ENCODE measurements around the gene CCDC177.
"Not testable (repeated sequence)": the region's sequence is repeated elsewhere in the genome, so short reads cannot be mapped to it uniquely, and the experiment has no call there.

CCDC177 gene

DNA sequence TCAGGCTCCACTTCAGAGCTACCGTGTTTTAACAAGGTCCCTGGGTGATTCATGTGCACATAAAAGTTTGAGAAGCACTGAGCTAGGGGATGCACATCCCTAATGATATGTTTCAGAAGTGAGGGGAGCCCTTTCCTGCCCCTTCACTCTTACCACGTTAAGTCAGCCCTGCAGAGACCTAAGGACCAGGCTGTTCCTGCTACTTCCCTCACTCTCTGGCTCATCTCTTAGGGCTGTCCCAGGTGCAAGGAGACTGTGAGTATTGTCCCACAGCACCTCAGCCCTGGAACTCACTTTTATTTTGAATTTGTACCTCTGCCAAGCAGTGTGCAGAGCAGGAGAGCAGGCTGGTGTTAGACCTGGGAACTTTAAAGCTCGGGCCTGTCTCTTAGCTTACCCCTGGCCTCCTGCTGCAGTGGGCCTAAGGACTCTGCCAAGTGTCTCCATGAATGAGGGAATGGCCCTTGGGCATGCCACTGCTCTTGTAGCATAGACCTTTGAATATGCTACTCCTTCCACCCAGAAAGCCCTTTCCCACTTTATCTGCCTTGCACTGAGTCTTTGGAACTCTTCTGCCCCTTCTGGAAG lies 25.7 kb upstream of the CCDC177 start:
- no peaks in the 10 kb centered on the region for H3K27me3 ChIP-seq (ENCODE audit: control insufficient read depth in 2 of 2, insufficient read depth in 2 of 2, low read length in 2 of 2)
- H3K27ac ChIP-seq (ENCODE audit: low read depth in 2 of 2, low read length in 2 of 2): no peak overlapping the region
- H3K4me1 ChIP-seq (ENCODE audit: control insufficient read depth in 2 of 2, insufficient read depth in 2 of 2, low read length in 2 of 2): peaks cover 2% of the 10 kb centered on the region in 2 donors
- H3K9ac ChIP-seq (ENCODE audit: low read depth in 1 of 2, low read length in 2 of 2): no peak overlapping the region
- H3K4me3 ChIP-seq (ENCODE audit: low read length in 2 of 2): no peak overlapping the region
- H3K36me3 ChIP-seq (ENCODE audit: control insufficient read depth in 2 of 2, insufficient read depth in 2 of 2, low read length in 2 of 2): no peaks in the 10 kb centered on the region
- no peaks in the 10 kb centered on the region for H3K9me3 ChIP-seq (ENCODE audit: control insufficient read depth in 2 of 2, low read length in 2 of 2)

GRCh38 chr14:69599431-69599830 lies 24.8 kb upstream of the CCDC177 start:
- H3K4me3 ChIP-seq (ENCODE audit: low read length in 2 of 2); H3K9ac ChIP-seq (ENCODE audit: low read depth in 1 of 2, low read length in 2 of 2); H3K4me1 ChIP-seq (ENCODE audit: control insufficient read depth in 2 of 2, insufficient read depth in 2 of 2, low read length in 2 of 2); H3K9me3 ChIP-seq (ENCODE audit: control insufficient read depth in 2 of 2, low read length in 2 of 2); H3K36me3 ChIP-seq (ENCODE audit: control insufficient read depth in 2 of 2, insufficient read depth in 2 of 2, low read length in 2 of 2); H3K27ac ChIP-seq (ENCODE audit: low read depth in 2 of 2, low read length in 2 of 2); H3K27me3 ChIP-seq (ENCODE audit: control insufficient read depth in 2 of 2, insufficient read depth in 2 of 2, low read length in 2 of 2): not testable (repeated sequence)

DNA sequence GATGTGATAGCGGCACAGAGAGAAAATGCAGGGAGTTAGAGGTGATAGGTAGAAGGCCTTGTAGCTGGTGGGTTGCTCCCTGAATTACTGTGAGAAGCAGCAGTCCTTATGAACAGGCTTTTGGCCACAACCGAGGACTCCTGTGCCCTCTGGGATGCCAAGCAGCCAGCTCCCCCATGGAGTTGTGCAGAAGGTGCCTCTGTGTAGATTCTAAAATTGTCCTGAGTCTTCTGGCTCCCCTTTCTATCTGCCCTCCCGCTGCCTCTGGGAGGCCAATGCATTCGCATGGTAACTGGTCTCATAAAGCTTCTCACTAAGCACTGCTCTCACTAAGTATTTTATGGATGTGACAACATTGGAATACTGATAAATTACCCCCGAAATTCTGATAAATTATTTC lies 20.7 kb upstream of the CCDC177 start:
- H3K4me3 ChIP-seq (ENCODE audit: low read length in 2 of 2): no peak overlapping the region
- H3K9me3 ChIP-seq (ENCODE audit: control insufficient read depth in 2 of 2, low read length in 2 of 2): no peaks in the 10 kb centered on the region
- no peak overlapping the region for H3K9ac ChIP-seq (ENCODE audit: low read depth in 1 of 2, low read length in 2 of 2)
- no peak overlapping the region for H3K27ac ChIP-seq (ENCODE audit: low read depth in 2 of 2, low read length in 2 of 2)
- H3K36me3 ChIP-seq (ENCODE audit: control insufficient read depth in 2 of 2, insufficient read depth in 2 of 2, low read length in 2 of 2): no peaks in the 10 kb centered on the region
- no peaks in the 10 kb centered on the region for H3K27me3 ChIP-seq (ENCODE audit: control insufficient read depth in 2 of 2, insufficient read depth in 2 of 2, low read length in 2 of 2)
- H3K4me1 ChIP-seq (ENCODE audit: control insufficient read depth in 2 of 2, insufficient read depth in 2 of 2, low read length in 2 of 2): no peaks in the 10 kb centered on the region

- no peaks in the 10 kb centered on the region for H3K4me1 ChIP-seq (ENCODE audit: control insufficient read depth in 2 of 2, insufficient read depth in 2 of 2, low read length in 2 of 2)
- no peak overlapping the region for H3K9ac ChIP-seq (ENCODE audit: low read depth in 1 of 2, low read length in 2 of 2)
- H3K27ac ChIP-seq (ENCODE audit: low read depth in 2 of 2, low read length in 2 of 2): no peak overlapping the region
- no peaks in the 10 kb centered on the region for H3K36me3 ChIP-seq (ENCODE audit: control insufficient read depth in 2 of 2, insufficient read depth in 2 of 2, low read length in 2 of 2)
- H3K9me3 ChIP-seq (ENCODE audit: control insufficient read depth in 2 of 2, low read length in 2 of 2): no peaks in the 10 kb centered on the region
- no peak overlapping the region for H3K4me3 ChIP-seq (ENCODE audit: low read length in 2 of 2)
- H3K27me3 ChIP-seq (ENCODE audit: control insufficient read depth in 2 of 2, insufficient read depth in 2 of 2, low read length in 2 of 2): no peaks in the 10 kb centered on the region
Observed at GRCh38 chr14:69594846-69595245, 20.2 kb upstream of the CCDC177 start.

DNA sequence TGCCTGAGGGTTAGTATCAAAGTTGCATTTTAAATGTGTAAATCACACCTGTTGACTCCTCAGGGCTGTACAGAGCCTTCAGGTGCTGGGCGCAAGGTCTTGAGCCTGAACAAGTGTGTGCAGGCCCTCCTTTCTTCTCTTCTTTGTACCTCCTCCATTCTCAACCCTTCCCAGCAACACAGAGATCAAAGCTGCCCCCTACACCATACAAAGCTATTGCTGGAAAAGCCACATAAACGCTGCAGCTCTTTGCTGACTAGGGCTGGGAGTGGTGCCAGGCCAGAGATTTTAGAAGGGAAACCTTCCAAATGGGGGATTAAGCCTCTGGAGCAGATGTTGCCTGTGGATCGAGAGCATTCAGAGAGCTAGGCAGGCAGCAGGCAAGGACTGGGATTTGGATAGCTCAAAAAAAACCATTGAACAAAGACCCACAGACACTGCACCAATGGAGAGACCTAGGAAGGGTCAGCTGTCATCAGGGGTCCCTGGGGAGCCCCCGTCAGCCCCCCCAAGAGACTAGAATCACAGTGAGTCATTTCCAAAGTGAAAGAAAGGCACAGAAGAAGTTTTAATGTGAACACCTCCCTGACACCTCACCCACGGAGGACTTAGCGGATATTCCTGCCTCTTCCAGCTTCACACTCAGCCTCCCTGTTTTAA lies 18.5 kb upstream of the CCDC177 start:
- H3K9ac ChIP-seq (ENCODE audit: low read depth in 1 of 2, low read length in 2 of 2): no peak overlapping the region
- no peaks in the 10 kb centered on the region for H3K4me1 ChIP-seq (ENCODE audit: control insufficient read depth in 2 of 2, insufficient read depth in 2 of 2, low read length in 2 of 2)
- no peak overlapping the region for H3K4me3 ChIP-seq (ENCODE audit: low read length in 2 of 2)
- no peak overlapping the region for H3K27ac ChIP-seq (ENCODE audit: low read depth in 2 of 2, low read length in 2 of 2)
- no peaks in the 10 kb centered on the region for H3K9me3 ChIP-seq (ENCODE audit: control insufficient read depth in 2 of 2, low read length in 2 of 2)
- no peaks in the 10 kb centered on the region for H3K36me3 ChIP-seq (ENCODE audit: control insufficient read depth in 2 of 2, insufficient read depth in 2 of 2, low read length in 2 of 2)
- H3K27me3 ChIP-seq (ENCODE audit: control insufficient read depth in 2 of 2, insufficient read depth in 2 of 2, low read length in 2 of 2): no peaks in the 10 kb centered on the region

DNA sequence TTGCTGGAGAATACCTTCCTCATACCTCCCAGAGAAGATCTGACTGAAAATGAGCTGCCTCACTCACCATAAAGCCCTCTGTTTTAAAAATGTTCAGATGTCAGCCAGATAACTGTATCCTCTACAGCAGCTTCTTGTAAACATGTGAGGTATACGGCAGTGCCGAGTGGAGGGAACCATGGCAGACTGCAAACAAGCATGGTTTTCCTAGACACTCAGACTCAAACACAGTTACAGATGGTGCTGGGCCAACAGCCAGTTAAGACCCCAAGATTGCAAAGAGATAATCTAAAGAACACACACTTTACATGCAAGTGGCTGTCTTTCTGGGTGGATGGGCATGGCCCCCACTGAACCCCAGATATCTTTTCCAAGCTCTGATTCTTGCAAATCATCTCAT lies 16.6 kb upstream of the CCDC177 start:
- Histone ChIP-seq H3K36me3 (ENCODE audit: control insufficient read depth in 2 of 2, insufficient read depth in 2 of 2, low read length in 2 of 2) (no peaks in the 10 kb centered on the region), H3K4me3 (ENCODE audit: low read length in 2 of 2) (no peak overlapping the region), H3K9ac (ENCODE audit: low read depth in 1 of 2, low read length in 2 of 2) (no peak overlapping the region), H3K27me3 (ENCODE audit: control insufficient read depth in 2 of 2, insufficient read depth in 2 of 2, low read length in 2 of 2) (no peaks in the 10 kb centered on the region), H3K27ac (ENCODE audit: low read depth in 2 of 2, low read length in 2 of 2) (no peak overlapping the region), H3K4me1 (ENCODE audit: control insufficient read depth in 2 of 2, insufficient read depth in 2 of 2, low read length in 2 of 2) (peaks cover 3 to 14% of the 10 kb centered on the region in 2 donors), H3K9me3 (ENCODE audit: control insufficient read depth in 2 of 2, low read length in 2 of 2) (no peaks in the 10 kb centered on the region)

GRCh38 chr14:69587389-69587788 lies 12.7 kb upstream of the CCDC177 start:
- Histone ChIP-seq H3K27me3 (ENCODE audit: control insufficient read depth in 2 of 2, insufficient read depth in 2 of 2, low read length in 2 of 2) (no peaks in the 10 kb centered on the region), H3K9ac (ENCODE audit: low read depth in 1 of 2, low read length in 2 of 2) (no peak overlapping the region), H3K4me1 (ENCODE audit: control insufficient read depth in 2 of 2, insufficient read depth in 2 of 2, low read length in 2 of 2) (peaks cover 3 to 14% of the 10 kb centered on the region in 2 donors), H3K27ac (ENCODE audit: low read depth in 2 of 2, low read length in 2 of 2) (peak overlapping the region; percentile 57 to 70), H3K9me3 (ENCODE audit: control insufficient read depth in 2 of 2, low read length in 2 of 2) (no peaks in the 10 kb centered on the region), H3K4me3 (ENCODE audit: low read length in 2 of 2) (peak overlapping the region in 1 of 2 donors; percentile 23), H3K36me3 (ENCODE audit: control insufficient read depth in 2 of 2, insufficient read depth in 2 of 2, low read length in 2 of 2) (no peaks in the 10 kb centered on the region)

GRCh38 chr14:69586404-69586803 lies 11.7 kb upstream of the CCDC177 start:
- Histone ChIP-seq H3K27ac (ENCODE audit: low read depth in 2 of 2, low read length in 2 of 2) (peak overlapping the region in 1 of 2 donors; percentile 70), H3K27me3 (ENCODE audit: control insufficient read depth in 2 of 2, insufficient read depth in 2 of 2, low read length in 2 of 2) (no peaks in the 10 kb centered on the region), H3K9ac (ENCODE audit: low read depth in 1 of 2, low read length in 2 of 2) (no peak overlapping the region), H3K36me3 (ENCODE audit: control insufficient read depth in 2 of 2, insufficient read depth in 2 of 2, low read length in 2 of 2) (no peaks in the 10 kb centered on the region), H3K4me3 (ENCODE audit: low read length in 2 of 2) (no peak overlapping the region), H3K9me3 (ENCODE audit: control insufficient read depth in 2 of 2, low read length in 2 of 2) (no peaks in the 10 kb centered on the region), H3K4me1 (ENCODE audit: control insufficient read depth in 2 of 2, insufficient read depth in 2 of 2, low read length in 2 of 2) (peaks cover 3 to 14% of the 10 kb centered on the region in 2 donors)

DNA sequence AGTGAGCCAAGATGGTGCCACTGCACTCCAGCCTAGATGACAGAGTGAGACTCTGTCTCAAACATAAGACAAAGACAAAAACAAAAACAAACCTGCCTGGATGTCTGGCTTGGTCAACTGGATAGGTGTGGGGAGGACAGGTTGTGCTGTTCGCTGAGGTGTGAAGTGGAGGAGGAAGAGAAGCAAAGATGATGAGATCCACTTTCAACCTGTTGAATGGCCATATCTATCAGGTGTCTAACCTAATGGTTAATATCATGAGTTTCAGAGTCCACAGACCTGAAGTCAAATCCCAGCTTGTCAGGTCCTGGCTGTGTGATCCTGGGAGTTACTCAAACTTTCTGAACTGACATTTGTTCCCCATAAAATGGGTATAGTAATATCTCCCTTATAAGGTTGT lies 9.7 kb upstream of the CCDC177 start:
- Histone ChIP-seq H3K9me3 (ENCODE audit: control insufficient read depth in 2 of 2, low read length in 2 of 2) (no peaks in the 10 kb centered on the region), H3K4me3 (ENCODE audit: low read length in 2 of 2) (no peak overlapping the region), H3K27ac (ENCODE audit: low read depth in 2 of 2, low read length in 2 of 2) (no peak overlapping the region), H3K4me1 (ENCODE audit: control insufficient read depth in 2 of 2, insufficient read depth in 2 of 2, low read length in 2 of 2) (peaks cover 3 to 14% of the 10 kb centered on the region in 2 donors), H3K9ac (ENCODE audit: low read depth in 1 of 2, low read length in 2 of 2) (no peak overlapping the region), H3K27me3 (ENCODE audit: control insufficient read depth in 2 of 2, insufficient read depth in 2 of 2, low read length in 2 of 2) (no peaks in the 10 kb centered on the region), H3K36me3 (ENCODE audit: control insufficient read depth in 2 of 2, insufficient read depth in 2 of 2, low read length in 2 of 2) (no peaks in the 10 kb centered on the region)

GRCh38 chr14:69582829-69583228 lies 8.2 kb upstream of the CCDC177 start:
- Histone ChIP-seq H3K27ac (ENCODE audit: low read depth in 2 of 2, low read length in 2 of 2) (no peak overlapping the region), H3K9me3 (ENCODE audit: control insufficient read depth in 2 of 2, low read length in 2 of 2) (no peaks in the 10 kb centered on the region), H3K4me3 (ENCODE audit: low read length in 2 of 2) (no peak overlapping the region), H3K36me3 (ENCODE audit: control insufficient read depth in 2 of 2, insufficient read depth in 2 of 2, low read length in 2 of 2) (no peaks in the 10 kb centered on the region), H3K4me1 (ENCODE audit: control insufficient read depth in 2 of 2, insufficient read depth in 2 of 2, low read length in 2 of 2) (peaks cover 3 to 13% of the 10 kb centered on the region in 2 donors), H3K27me3 (ENCODE audit: control insufficient read depth in 2 of 2, insufficient read depth in 2 of 2, low read length in 2 of 2) (no peaks in the 10 kb centered on the region), H3K9ac (ENCODE audit: low read depth in 1 of 2, low read length in 2 of 2) (no peak overlapping the region)

Data from mucosa of rectum (tissue), 2 donors.